Breast epithelium (tissue), 3 donors: Measurements from ENCODE around the gene TMEM237.

ENCODE experiments used
- POLR2A ChIP-seq: fragments of 450-650 bp; IDR thresholded peaks from one replicate; pipeline ENCODE4 v1.6.1; 2016; ENCODE audit warnings: antibody characterized with exemption, mild to moderate bottlenecking, moderate library complexity
- POLR2AphosphoS5 ChIP-seq, 3 donors: sonication (generic); formaldehyde crosslinking; IDR thresholded peaks; one replicate each; pipeline ENCODE4 v1.6.1; 2017; ENCODE audit warnings: antibody characterized with exemption in 3 of 3
- TF ChIP-seq, protein P1 (sequence below), 3 donors: fragments of 450-650 bp; IDR thresholded peaks; one replicate each; pipeline ENCODE4 v1.5.1; 2016 to 2017; ENCODE audit warnings: antibody characterized with exemption in 3 of 3, mild to moderate bottlenecking in 3 of 3, moderate library complexity in 3 of 3

DNA sequence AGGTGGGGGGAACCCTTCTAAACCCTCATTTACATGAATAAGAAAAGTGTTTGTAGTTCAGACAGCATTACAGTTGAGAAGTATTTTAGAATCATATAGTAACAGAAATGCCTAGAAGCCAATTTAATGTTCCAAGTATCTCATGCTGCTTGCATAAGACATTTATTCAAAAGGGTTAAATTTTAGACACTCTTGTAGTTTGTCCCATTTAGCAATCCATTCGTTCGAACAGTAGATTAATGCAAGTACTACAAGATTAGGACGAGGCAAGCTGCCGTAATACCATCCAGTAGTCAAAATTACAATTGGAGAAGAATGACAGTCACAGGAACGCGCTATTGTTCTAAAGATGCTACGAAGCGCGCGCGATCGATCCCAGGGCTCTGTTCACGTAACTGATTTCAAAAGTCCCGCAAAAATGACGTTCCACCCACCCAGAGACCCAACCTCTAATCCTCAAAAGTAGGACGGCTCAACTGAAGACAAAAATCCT, 1.2 kb downstream of the TMEM237 start:
- TF ChIP-seq, protein P1, sequence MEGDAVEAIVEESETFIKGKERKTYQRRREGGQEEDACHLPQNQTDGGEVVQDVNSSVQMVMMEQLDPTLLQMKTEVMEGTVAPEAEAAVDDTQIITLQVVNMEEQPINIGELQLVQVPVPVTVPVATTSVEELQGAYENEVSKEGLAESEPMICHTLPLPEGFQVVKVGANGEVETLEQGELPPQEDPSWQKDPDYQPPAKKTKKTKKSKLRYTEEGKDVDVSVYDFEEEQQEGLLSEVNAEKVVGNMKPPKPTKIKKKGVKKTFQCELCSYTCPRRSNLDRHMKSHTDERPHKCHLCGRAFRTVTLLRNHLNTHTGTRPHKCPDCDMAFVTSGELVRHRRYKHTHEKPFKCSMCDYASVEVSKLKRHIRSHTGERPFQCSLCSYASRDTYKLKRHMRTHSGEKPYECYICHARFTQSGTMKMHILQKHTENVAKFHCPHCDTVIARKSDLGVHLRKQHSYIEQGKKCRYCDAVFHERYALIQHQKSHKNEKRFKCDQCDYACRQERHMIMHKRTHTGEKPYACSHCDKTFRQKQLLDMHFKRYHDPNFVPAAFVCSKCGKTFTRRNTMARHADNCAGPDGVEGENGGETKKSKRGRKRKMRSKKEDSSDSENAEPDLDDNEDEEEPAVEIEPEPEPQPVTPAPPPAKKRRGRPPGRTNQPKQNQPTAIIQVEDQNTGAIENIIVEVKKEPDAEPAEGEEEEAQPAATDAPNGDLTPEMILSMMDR (IDR thresholded peaks at IDR 0.05), result no peak
- no peak for TF ChIP-seq POLR2A
- TF ChIP-seq POLR2AphosphoS5 (IDR thresholded peaks at IDR 0.05), result no peak
